BLaER1 treated with 17β-estradiol and CSF1 and Interleukin-3, amounts not matched to agents 10 nM and 100 nM (cell line): Measurements from ENCODE around the gene RIPK3.

Experiments used
- H3K27ac ChIP-seq, 11 experiments: shearing (Covaris generic); formaldehyde crosslinking; 2 replicates each; pipeline ENCODE4 v1.8.1; 2022
- H3K27me3 ChIP-seq, 11 experiments: shearing (Covaris generic); formaldehyde crosslinking; 2 replicates each; pipeline ENCODE4 v1.8.1; 2022
- H3K36me3 ChIP-seq, 11 experiments: shearing (Covaris generic); formaldehyde crosslinking; 2 replicates each; pipeline ENCODE4 v1.8.1; 2022
- H3K4me1 ChIP-seq, 10 experiments: shearing (Covaris generic); formaldehyde crosslinking; 2 replicates each; pipeline ENCODE4 v1.8.1; 2022
- H3K4me2 ChIP-seq, 11 experiments: shearing (Covaris generic); formaldehyde crosslinking; 2 replicates each; pipeline ENCODE4 v1.8.1; 2022
- H3K4me3 ChIP-seq, 10 experiments: shearing (Covaris generic); formaldehyde crosslinking; 2 replicates each; pipeline ENCODE4 v1.8.1; 2022
- H3K9ac ChIP-seq, 11 experiments: shearing (Covaris generic); formaldehyde crosslinking; 2 replicates each; pipeline ENCODE4 v1.8.1; 2022
- H3K9me3 ChIP-seq, 11 experiments: shearing (Covaris generic); formaldehyde crosslinking; replicated peaks in 1 of 11; 2 replicates each; pipeline ENCODE4 v1.8.1; 2022
- H4K20me1 ChIP-seq, 11 experiments: shearing (Covaris generic); formaldehyde crosslinking; 2 replicates each; pipeline ENCODE4 v1.8.1; 2022
- Cebpa-rat ChIP-seq, 11 experiments: shearing (Covaris generic); IDR thresholded peaks; 2 replicates each; pipeline ENCODE4 v1.8.1; 2022

Gene RIPK3

GRCh38 chr14:24291446-24292117, 48.2 kb downstream of the RIPK3 start:
- Histone ChIP-seq H3K36me3 (peaks cover 29 to 69% (median 56%) of the 10 kb centered on the region in 11 experiments; a peak in 21 of 22 replicates), H4K20me1 (no peaks in the 10 kb centered on the region)

GRCh38 chr14:24290746-24291145, 49.0 kb downstream of the RIPK3 start:
- no peaks in the 10 kb centered on the region for H3K27me3 ChIP-seq
- peak overlapping the region in 2 of 11 experiments; percentile 3 to 14; a peak in 1 of 22 replicates for H3K9ac ChIP-seq
- H3K4me1 ChIP-seq, result peaks cover 16 to 34% (median 27%) of the 10 kb centered on the region in 10 experiments
- peaks cover 28 to 62% (median 50%) of the 10 kb centered on the region in 11 experiments; a peak in 21 of 22 replicates for H3K36me3 ChIP-seq
- H4K20me1 ChIP-seq, result no peaks in the 10 kb centered on the region; a peak in 1 of 22 replicates
- no peak overlapping the region for H3K27ac ChIP-seq
- no peak for TF ChIP-seq Cebpa-rat (IDR thresholded peaks at IDR 0.05)
- no peaks in the 10 kb centered on the region for H3K9me3 ChIP-seq
- 0 out of 22 replicates have a peak overlapping the region, but pooled peaks of 1 of the 11 experiments have one; percentile 41 for H3K4me2 ChIP-seq
- no peak overlapping the region for H3K4me3 ChIP-seq

More at GRCh38 chr14:24291446-24292117, 48.2 kb downstream of the RIPK3 start:
- Histone ChIP-seq H3K4me3 (no peak overlapping the region), H3K4me2 (no peak overlapping the region), H3K27me3 (no peaks in the 10 kb centered on the region), H3K9ac (peak overlapping the region in 1 of 11 experiments; percentile 3; a peak in 2 of 22 replicates), H3K9me3 (no peaks in the 10 kb centered on the region), H3K4me1 (peaks cover 25 to 43% (median 35%) of the 10 kb centered on the region in 10 experiments), H3K27ac (no peak overlapping the region)
- TF ChIP-seq Cebpa-rat (IDR thresholded peaks at IDR 0.05), result no peak

GRCh38 chr14:24289649-24290280, 50.0 kb downstream of the RIPK3 start:
- Histone ChIP-seq H3K27me3 (no peaks in the 10 kb centered on the region), H3K9ac (peak overlapping the region in 2 of 11 experiments; percentile 8 to 9; a peak in 1 of 22 replicates), H3K4me1 (peaks cover 14 to 31% (median 26%) of the 10 kb centered on the region in 10 experiments), H3K9me3 (no peaks in the 10 kb centered on the region), H3K36me3 (peaks cover 22 to 52% (median 43%) of the 10 kb centered on the region in 11 experiments; a peak in 20 of 22 replicates), H3K4me2 (peak overlapping the region in 8 of 11 experiments; percentile 1 to 53 (median 10); a peak in 8 of 22 replicates), H3K27ac (no peak overlapping the region), H4K20me1 (no peaks in the 10 kb centered on the region; a peak in 1 of 22 replicates), H3K4me3 (no peak overlapping the region)
- no peak for TF ChIP-seq Cebpa-rat (IDR thresholded peaks at IDR 0.05)

- no peaks in the 10 kb centered on the region for H3K9me3 ChIP-seq
- no peaks in the 10 kb centered on the region for H3K27me3 ChIP-seq
- no peak overlapping the region for H3K4me3 ChIP-seq
- H3K4me2 ChIP-seq, result peak overlapping the region in 4 of 11 experiments; percentile 13 to 57 (median 46); a peak in 2 of 22 replicates
- no peaks in the 10 kb centered on the region; a peak in 1 of 22 replicates for H4K20me1 ChIP-seq
- TF ChIP-seq Cebpa-rat (IDR thresholded peaks at IDR 0.05), result no peak
- H3K4me1 ChIP-seq, result peaks cover 15 to 54% (median 36%) of the 10 kb centered on the region in 10 experiments
- no peak overlapping the region for H3K27ac ChIP-seq
- H3K9ac ChIP-seq, result peak overlapping the region in 1 of 11 experiments; percentile 8; a peak in 1 of 22 replicates
- H3K36me3 ChIP-seq, result peaks cover 14 to 31% (median 27%) of the 10 kb centered on the region in 11 experiments; a peak in 20 of 22 replicates
Measured at GRCh38 chr14:24286996-24287395, 52.8 kb downstream of the RIPK3 start.
